CD4-positive, alpha-beta T cell (primary cell): ENCODE results near the gene NPAS3. TPM values are rescaled to one million over a fixed set of nuclear protein-coding genes. Genes with fewer than 3 reads are reported as not detected.

Source experiments
- ATAC-seq: fragments of 200-7000 bp; cut with Tn5 transposase; one replicate; pipeline ENCODE4 v1.10.0; 2022; ENCODE audit warnings: mild to moderate bottlenecking; ENCODE audit not compliant: poor library complexity
- CTCF ChIA-PET: fragments of 350-600 bp; sonication (Branson Sonifier 250); formaldehyde crosslinking; loops from one replicate; lab custom pipeline; 2021; ENCODE audit warnings: antibody characterized with exemption, inconsistent platforms; lab: Charles Lee
- POLR2A ChIA-PET: fragments of 350-600 bp; sonication (Branson Sonifier 250); formaldehyde crosslinking; loops from one replicate; lab custom pipeline; 2021; ENCODE audit warnings: antibody characterized with exemption, inconsistent platforms; lab: Charles Lee
- DNase-seq, 14 experiments: peaks; one replicate each; pipeline ENCODE4 v3.0.0-alpha.2; 2013 to 2020; ENCODE audit warnings: mixed read lengths in 2 of 14
- H3K27ac ChIP-seq, 2 donors: one replicate each; pipeline versions ENCODE4 v1.5.1 to v1.7.0; 2013; ENCODE audit warnings: low read length in 2 of 2, low read depth in 1 of 2, mild to moderate bottlenecking in 1 of 2
- H3K27me3 ChIP-seq, 2 experiments: 1 replicate in 1 of 2; 2 replicates in 1 of 2; pipeline versions ENCODE4 v1.6.1 to v1.7.0; 2013; ENCODE audit warnings: low read length in 2 of 2, control low read depth in 1 of 2, mild to moderate bottlenecking in 1 of 2, moderate library complexity in 1 of 2; ENCODE audit not compliant: insufficient read depth in 2 of 2, control insufficient read depth in 1 of 2
- H3K36me3 ChIP-seq: one replicate; pipeline ENCODE4 v1.6.1; 2013; ENCODE audit warnings: low read length, control low read depth; ENCODE audit not compliant: insufficient read depth
- H3K4me1 ChIP-seq: one replicate; pipeline ENCODE4 v1.6.1; 2013; ENCODE audit warnings: low read length, control low read depth; ENCODE audit not compliant: insufficient read depth
- H3K4me3 ChIP-seq: one replicate; pipeline ENCODE4 v1.5.1; 2013; ENCODE audit warnings: mild to moderate bottlenecking, low read length, moderate library complexity
- H3K9me3 ChIP-seq, 2 experiments: 1 replicate in 1 of 2; 2 replicates in 1 of 2; pipeline versions ENCODE4 v1.6.1 to v1.7.0; 2013; ENCODE audit warnings: low read length in 2 of 2, mild to moderate bottlenecking in 2 of 2, control low read depth in 1 of 2, moderate library complexity in 1 of 2; ENCODE audit not compliant: control insufficient read depth in 1 of 2, insufficient read depth in 1 of 2
- H3K27ac Mint-ChIP-seq: one replicate; pipeline ENCODE4 v1.8.0; 2020; ENCODE audit warnings: mixed read lengths
- H3K27me3 Mint-ChIP-seq: one replicate; pipeline ENCODE4 v1.8.0; 2021; ENCODE audit warnings: mixed read lengths
- H3K36me3 Mint-ChIP-seq: one replicate; pipeline ENCODE4 v1.8.0; 2021; ENCODE audit warnings: low read depth, mixed read lengths
- H3K4me1 Mint-ChIP-seq: one replicate; pipeline ENCODE4 v1.8.0; 2021; ENCODE audit warnings: low read depth, mixed read lengths
- H3K4me3 Mint-ChIP-seq: one replicate; pipeline ENCODE4 v1.8.0; 2020; ENCODE audit warnings: mild to moderate bottlenecking, mixed read lengths
- H3K9me3 Mint-ChIP-seq: one replicate; pipeline ENCODE4 v1.8.0; 2020; ENCODE audit warnings: mixed read lengths
- CTCF ChIP-seq: fragments of 200-600 bp; IDR thresholded peaks from one replicate; pipeline ENCODE4 v1.8.0; 2022; ENCODE audit warnings: antibody characterized with exemption, mild to moderate bottlenecking
- intact Hi-C, 2 experiments: fragments of 100-400 bp; cut with DNase I in 1 of 2; cut with micrococcal nuclease in 1 of 2; formaldehyde crosslinking; loops; one replicate each; pipeline versions ENCODE4 v1.15.1 to v1.9.0; 2023 to 2025; cut with DNase I, micrococcal nuclease
- total RNA-seq, 174 experiments: library from RNA in 2 of 174; stranded (reverse) in 2 of 174; gene quantifications; one replicate each; pipeline ENCODE4 v1.2.3 and lab custom pipeline; 2021 to 2026

Gene NPAS3
- total RNA-seq, 2 experiments from 2014 or later: not detected

- Mint-ChIP-seq H3K27me3 (no peaks in the 10 kb centered on the region), H3K4me1 (no peaks in the 10 kb centered on the region), H3K9me3 (no peaks in the 10 kb centered on the region), H3K4me3 (no peak overlapping the region), H3K36me3 (no peaks in the 10 kb centered on the region), H3K27ac (no peak overlapping the region)
- TF ChIP-seq CTCF: no peak
- Histone ChIP-seq H3K4me1 (no peaks in the 10 kb centered on the region), H3K27me3 (no peaks in the 10 kb centered on the region), H3K36me3 (no peaks in the 10 kb centered on the region), H3K27ac (no peak overlapping the region), H3K4me3 (no peak overlapping the region), H3K9me3 (no peaks in the 10 kb centered on the region)
- intact Hi-C loops: no loop called here
- ChIA-PET POLR2A (no interaction called here), CTCF (no interaction called here)
- DNase-seq: no peak
- no peak for ATAC-seq
These were observed 437.8 kb downstream of the NPAS3 start for GRCh38 chr14:33376510-33376909.

- H3K36me3 ChIP-seq: no peaks in the 10 kb centered on the region
- no peaks in the 10 kb centered on the region for H3K9me3 Mint-ChIP-seq
- intact Hi-C loops: no loop called here
- ATAC-seq (no peak), DNase-seq (no peak)
- H3K4me3 Mint-ChIP-seq: no peak overlapping the region
- no peaks in the 10 kb centered on the region for H3K4me1 Mint-ChIP-seq
- ChIA-PET POLR2A (no interaction called here), CTCF (no interaction called here)
- H3K4me3 ChIP-seq: no peak overlapping the region
- no peaks in the 10 kb centered on the region for H3K9me3 ChIP-seq
- no peaks in the 10 kb centered on the region for H3K36me3 Mint-ChIP-seq
- no peak for TF ChIP-seq CTCF
- no peak overlapping the region for H3K27ac Mint-ChIP-seq
- no peak overlapping the region for H3K27ac ChIP-seq
- no peaks in the 10 kb centered on the region for H3K27me3 ChIP-seq
- no peaks in the 10 kb centered on the region for H3K27me3 Mint-ChIP-seq
- H3K4me1 ChIP-seq: no peaks in the 10 kb centered on the region
These were observed 439.1 kb downstream of the NPAS3 start for GRCh38 chr14:33377596-33378390.

GRCh38 chr14:33381717-33382116 lies 443.0 kb downstream of the NPAS3 start:
- POLR2A ChIA-PET: no interaction called here
- Histone ChIP-seq H3K4me3 (no peak overlapping the region), H3K27me3 (no peaks in the 10 kb centered on the region), H3K9me3 (no peaks in the 10 kb centered on the region), H3K36me3 (no peaks in the 10 kb centered on the region), H3K27ac (no peak overlapping the region), H3K4me1 (no peaks in the 10 kb centered on the region)
- no peaks in the 10 kb centered on the region for H3K27me3 Mint-ChIP-seq
- no peak for DNase-seq
- no peak for TF ChIP-seq CTCF
- no peak overlapping the region for H3K4me3 Mint-ChIP-seq
- H3K27ac Mint-ChIP-seq: no peak overlapping the region
- ATAC-seq: no peak
- no peaks in the 10 kb centered on the region for H3K4me1 Mint-ChIP-seq
- H3K36me3 Mint-ChIP-seq: no peaks in the 10 kb centered on the region
- H3K9me3 Mint-ChIP-seq: no peaks in the 10 kb centered on the region
- CTCF ChIA-PET: no interaction called here
- intact Hi-C loops: no loop called here
